Small intestine (tissue), 4 donors: ENCODE measurements around the gene MZT2B. TPM values are rescaled to one million over a fixed set of nuclear protein-coding genes. Genes with fewer than 3 reads are reported as not detected.

Source experiments
- polyA plus RNA-seq, 4 donors: library from polyadenylated mRNA; stranded (reverse) in 3 of 4; unstranded in 1 of 4; fragments of 200-250 nt in 3 of 4; fragments of 120-200 nt in 1 of 4; gene quantifications; one replicate each; pipeline versions ENCODE4 v1.2.1 to v1.2.3, GENCODE V29; 2013
- donor health status: healthy with polysubstance abuse.
- donor health status: Bipolar disorder and iron deficiency.
- donor health status: healthy.

MZT2B gene
- polyA plus RNA-seq, 4 donors = 161 to 317 (median 245) TPM

Other genes starting within 250 kb of the MZT2B start
- under 1 TPM in 2 of 4 donors, not detected in 2; 0.07 to 0.09 TPM for gene RAB6C, start 202.6 kb upstream of the MZT2B start, polyA plus RNA-seq
- gene POTEF, start 53.0 kb upstream of the MZT2B start, polyA plus RNA-seq = not detected
- gene CCDC74B, start 37.1 kb upstream of the MZT2B start, polyA plus RNA-seq = 1 to 10 TPM in 1 of 4 donors, under 1 TPM in 1, not detected in 2; 0.81 to 1.5 TPM
- 10 to 100 TPM; 23.8 to 46.7 (median 32.6) TPM for gene SMPD4, start 660 bp upstream of the MZT2B start, polyA plus RNA-seq
- 1 to 10 TPM in 1 of 4 donors, under 1 TPM in 1, not detected in 2; 0.12 to 2.4 TPM for gene TUBA3E, start 16.2 kb downstream of the MZT2B start, polyA plus RNA-seq
- 10 to 100 TPM; 52.7 to 77.7 (median 62.2) TPM for gene IMP4, start 160.6 kb downstream of the MZT2B start, polyA plus RNA-seq
- 100 to 1,000 TPM in 1 of 4 donors, 10 to 100 TPM in 3; 58.6 to 105 (median 66.5) TPM for gene PTPN18, start 173.8 kb downstream of the MZT2B start, polyA plus RNA-seq